Bronchial epithelial cell (primary cell): ENCODE measurements around the gene PARN. TPM values are rescaled to one million over a fixed set of nuclear protein-coding genes. Genes with fewer than 3 reads are reported as not detected.

ENCODE experiments used
- DNase-seq: peaks from one replicate; pipeline ENCODE4 v3.0.0-alpha.2; 2010; ENCODE audit warnings: low read depth
- FAIRE-seq: peaks from 2 replicates; lab custom pipeline; 2011; peaks lifted over from hg19 to GRCh38; lab: Jason Lieb, UNC
- H3K27me3 ChIP-seq: 2 replicates; pipeline ENCODE4 v1.5.1; 2011; ENCODE audit warnings: low read length; ENCODE audit not compliant: control insufficient read depth, insufficient read depth
- H3K36me3 ChIP-seq: 2 replicates; pipeline ENCODE4 v1.5.1; 2011; ENCODE audit warnings: low read length; ENCODE audit not compliant: control insufficient read depth, insufficient read depth
- H3K4me3 ChIP-seq: 2 replicates; pipeline ENCODE4 v1.5.1; 2011; ENCODE audit warnings: mild to moderate bottlenecking, low read depth, low read length, control low read depth
- total RNA-seq: library from RNA; depleted of rRNA; stranded (reverse); fragments of >200 nt; gene quantifications from 2 replicates; pipeline ENCODE4 v1.2.1, GENCODE V29; 2014
- TF ChIP-seq, protein P1 (sequence below): IDR thresholded peaks from 2 replicates; pipeline ENCODE4 v1.5.1; 2011; ENCODE audit warnings: mild to moderate bottlenecking, moderate library complexity, low read length, control low read depth, inconsistent platforms; ENCODE audit not compliant: insufficient read depth, severe bottlenecking

Gene PARN
- total RNA-seq, 1 donor from 2014 or later = 18.7 TPM

DNA sequence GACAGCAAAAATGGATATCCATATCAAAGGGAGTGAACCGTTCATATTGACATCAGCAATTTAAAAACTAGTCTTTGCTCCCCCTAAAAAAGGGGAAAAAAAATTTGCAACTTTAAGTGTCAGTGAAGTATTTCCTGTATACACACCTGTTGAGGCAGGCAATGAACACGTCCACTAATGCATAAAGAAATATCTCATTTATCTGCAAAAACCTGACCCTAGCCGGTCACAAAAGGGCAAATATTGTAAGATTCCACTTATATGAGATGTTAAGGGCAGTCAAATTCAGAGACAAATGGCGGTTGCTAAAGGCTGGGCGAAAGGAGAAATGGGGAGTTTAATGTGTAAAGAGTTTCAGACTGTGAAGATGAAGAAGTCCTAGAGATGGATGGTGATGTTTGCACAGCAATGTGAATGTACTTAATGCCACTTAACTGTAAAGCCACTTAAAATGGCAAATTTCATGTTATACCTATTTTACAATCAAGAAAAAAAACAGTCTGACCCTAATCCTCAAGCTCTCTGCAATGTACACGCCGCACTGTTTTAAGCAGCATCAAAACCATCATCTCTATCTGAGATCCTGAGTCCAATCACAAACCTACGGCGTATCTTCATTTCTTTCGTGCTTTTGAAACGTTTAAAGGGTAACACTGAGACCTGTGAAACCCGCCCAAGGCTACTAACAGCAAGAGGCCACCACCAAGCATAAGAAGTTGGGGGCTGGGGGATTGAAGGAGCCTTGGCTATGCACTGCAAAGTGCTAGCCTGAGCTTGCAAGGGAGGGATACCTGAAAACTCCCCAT lies 1.1 kb downstream of the PARN start:
- TF ChIP-seq, protein P1, sequence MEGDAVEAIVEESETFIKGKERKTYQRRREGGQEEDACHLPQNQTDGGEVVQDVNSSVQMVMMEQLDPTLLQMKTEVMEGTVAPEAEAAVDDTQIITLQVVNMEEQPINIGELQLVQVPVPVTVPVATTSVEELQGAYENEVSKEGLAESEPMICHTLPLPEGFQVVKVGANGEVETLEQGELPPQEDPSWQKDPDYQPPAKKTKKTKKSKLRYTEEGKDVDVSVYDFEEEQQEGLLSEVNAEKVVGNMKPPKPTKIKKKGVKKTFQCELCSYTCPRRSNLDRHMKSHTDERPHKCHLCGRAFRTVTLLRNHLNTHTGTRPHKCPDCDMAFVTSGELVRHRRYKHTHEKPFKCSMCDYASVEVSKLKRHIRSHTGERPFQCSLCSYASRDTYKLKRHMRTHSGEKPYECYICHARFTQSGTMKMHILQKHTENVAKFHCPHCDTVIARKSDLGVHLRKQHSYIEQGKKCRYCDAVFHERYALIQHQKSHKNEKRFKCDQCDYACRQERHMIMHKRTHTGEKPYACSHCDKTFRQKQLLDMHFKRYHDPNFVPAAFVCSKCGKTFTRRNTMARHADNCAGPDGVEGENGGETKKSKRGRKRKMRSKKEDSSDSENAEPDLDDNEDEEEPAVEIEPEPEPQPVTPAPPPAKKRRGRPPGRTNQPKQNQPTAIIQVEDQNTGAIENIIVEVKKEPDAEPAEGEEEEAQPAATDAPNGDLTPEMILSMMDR = no peak
- DNase-seq (no peak), FAIRE-seq (no peak)
- Histone ChIP-seq H3K4me3 (peak overlapping the region; percentile 94), H3K27me3 (no peaks in the 10 kb centered on the region), H3K36me3 (peaks cover 3% of the 10 kb centered on the region)

GRCh38 chr16:14627078-14627477 lies 3.0 kb downstream of the PARN start:
- no peak for DNase-seq
- no peak overlapping the region for H3K4me3 ChIP-seq
- TF ChIP-seq, protein P1 = no peak
- H3K27me3 ChIP-seq = no peaks in the 10 kb centered on the region
- FAIRE-seq = no peak
- peaks cover 5% of the 10 kb centered on the region for H3K36me3 ChIP-seq

DNA sequence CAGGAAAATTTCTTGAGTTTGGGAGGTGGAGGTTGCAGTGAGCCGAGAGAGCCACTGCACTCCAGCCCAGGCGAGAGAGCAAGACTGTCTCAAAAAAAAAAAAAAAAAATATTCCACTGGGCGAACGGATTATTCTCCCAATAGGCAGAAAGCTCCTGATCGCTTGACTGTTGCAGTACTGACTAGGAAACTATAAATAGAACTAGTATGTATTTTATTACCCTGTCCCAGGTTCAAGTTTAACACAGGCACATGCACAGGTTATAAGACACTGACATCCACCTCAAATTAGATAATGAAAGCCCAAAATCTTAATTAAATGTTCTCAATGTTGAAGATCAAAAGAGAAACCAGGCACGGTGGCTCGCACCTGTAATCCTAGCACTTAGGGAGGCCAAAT lies 11.5 kb downstream of the PARN start:
- Histone ChIP-seq H3K4me3 (no peak overlapping the region), H3K36me3 (peaks cover 7% of the 10 kb centered on the region), H3K27me3 (no peaks in the 10 kb centered on the region)
- TF ChIP-seq, protein P1 = no peak
- FAIRE-seq (no peak), DNase-seq (no peak)

DNA sequence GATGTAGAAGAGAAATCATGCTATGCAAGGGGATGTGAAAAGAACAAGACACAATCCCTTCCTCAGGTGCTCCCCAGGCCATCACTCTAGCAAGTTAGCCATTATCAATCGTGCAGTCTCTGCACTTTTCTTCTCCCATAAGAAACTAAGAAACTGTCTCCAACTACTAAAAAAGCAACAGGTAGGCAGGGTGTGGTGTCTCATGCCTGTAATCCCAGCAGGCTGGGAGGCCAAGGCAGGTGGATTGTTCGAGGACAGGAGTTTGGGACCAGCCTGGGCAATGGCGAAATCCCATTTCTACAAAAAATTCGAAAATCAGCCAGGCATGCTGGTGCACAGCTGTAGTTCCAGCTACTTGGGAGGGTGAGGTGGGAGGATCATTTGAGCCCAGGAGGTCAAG lies 13.8 kb downstream of the PARN start:
- Histone ChIP-seq H3K27me3 (no peaks in the 10 kb centered on the region), H3K36me3 (peaks cover 5% of the 10 kb centered on the region), H3K4me3 (no peak overlapping the region)
- DNase-seq = no peak
- TF ChIP-seq, protein P1 = no peak
- no peak for FAIRE-seq

DNA sequence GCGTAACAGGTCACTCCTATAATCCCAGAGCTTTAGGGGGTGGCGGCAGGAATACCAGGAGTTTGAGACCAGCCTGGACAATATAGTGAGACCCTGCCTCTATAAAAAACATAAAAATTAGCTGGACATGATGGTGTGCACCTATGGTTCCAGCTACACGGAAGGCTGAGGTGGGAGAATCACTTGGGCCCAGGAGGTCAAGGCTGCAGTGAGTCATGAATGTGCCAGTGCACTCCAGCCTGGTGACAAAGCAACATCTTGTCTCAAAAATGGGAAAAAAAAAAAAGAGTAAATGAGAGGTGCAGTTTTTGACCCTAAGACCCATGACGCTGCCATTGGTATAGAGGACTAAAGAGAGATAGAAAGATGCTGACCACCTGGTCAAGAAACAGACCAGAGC lies 16.1 kb downstream of the PARN start:
- no peak for FAIRE-seq
- DNase-seq = no peak
- Histone ChIP-seq H3K4me3 (no peak overlapping the region), H3K36me3 (peaks cover 13% of the 10 kb centered on the region), H3K27me3 (no peaks in the 10 kb centered on the region)
- TF ChIP-seq, protein P1 = no peak
